Liver (tissue), 3 donors: ENCODE measurements around the gene TLE4.

Experiments used
- CTCF ChIP-seq: fragments of 150-350 bp; IDR thresholded peaks from 2 replicates; pipeline ENCODE4 v1.5.1; 2017; ENCODE audit warnings: improper control_type of control experiment, low read depth, low read length; ENCODE audit not compliant: missing input control
- EGR1 ChIP-seq, 2 donors: IDR thresholded peaks; 2 replicates each; pipeline ENCODE4 v1.6.1; 2016 to 2018; ENCODE audit warnings: antibody characterized with exemption in 2 of 2, low read depth in 2 of 2
- FOXA1 ChIP-seq: IDR thresholded peaks from 2 replicates; pipeline ENCODE4 v1.6.1; 2016; ENCODE audit warnings: antibody characterized with exemption
- GABPA ChIP-seq, 2 donors: IDR thresholded peaks in 1 of 2; conservative IDR thresholded peaks in 1 of 2; 2 replicates each; pipeline ENCODE4 v1.6.1; 2016; ENCODE audit warnings: antibody characterized with exemption in 2 of 2, mild to moderate bottlenecking in 1 of 2, moderate library complexity in 1 of 2
- JUND ChIP-seq, 2 donors: IDR thresholded peaks; 2 replicates each; pipeline ENCODE4 v1.6.1; 2016; ENCODE audit warnings: antibody characterized with exemption in 2 of 2
- MAX ChIP-seq: IDR thresholded peaks from 2 replicates; pipeline ENCODE4 v1.6.1; 2016; ENCODE audit warnings: antibody characterized with exemption
- NR2F2 ChIP-seq: IDR thresholded peaks from 2 replicates; pipeline ENCODE4 v1.6.1; 2016; ENCODE audit warnings: antibody characterized with exemption
- RAD21 ChIP-seq, 2 donors: IDR thresholded peaks; 2 replicates each; pipeline ENCODE4 v1.6.1; 2016; ENCODE audit warnings: antibody characterized with exemption in 2 of 2, mild to moderate bottlenecking in 2 of 2
- RXRA ChIP-seq, 2 donors: IDR thresholded peaks; 2 replicates each; pipeline ENCODE4 v1.6.1; 2017 to 2018; ENCODE audit warnings: antibody characterized with exemption in 2 of 2, mild to moderate bottlenecking in 1 of 2
- SP1 ChIP-seq: IDR thresholded peaks from 2 replicates; pipeline ENCODE4 v1.6.1; 2018; ENCODE audit warnings: antibody characterized with exemption, mild to moderate bottlenecking
- TAF1 ChIP-seq: conservative IDR thresholded peaks from 2 replicates; pipeline ENCODE4 v1.6.1; 2016; ENCODE audit warnings: antibody characterized with exemption, mild to moderate bottlenecking
- YY1 ChIP-seq: IDR thresholded peaks from 2 replicates; pipeline ENCODE4 v1.6.1; 2016; ENCODE audit warnings: antibody characterized with exemption, mild to moderate bottlenecking
- TF ChIP-seq, protein P1 (sequence below): IDR thresholded peaks from 2 replicates; pipeline ENCODE4 v1.6.1; 2016; ENCODE audit warnings: antibody characterized with exemption, mild to moderate bottlenecking
- TF ChIP-seq, protein P2 (sequence below): IDR thresholded peaks from 2 replicates; pipeline ENCODE4 v1.6.1; 2016; ENCODE audit warnings: antibody characterized with exemption
- donor health status: healthy.
- donor health status: healthy.

DNA sequence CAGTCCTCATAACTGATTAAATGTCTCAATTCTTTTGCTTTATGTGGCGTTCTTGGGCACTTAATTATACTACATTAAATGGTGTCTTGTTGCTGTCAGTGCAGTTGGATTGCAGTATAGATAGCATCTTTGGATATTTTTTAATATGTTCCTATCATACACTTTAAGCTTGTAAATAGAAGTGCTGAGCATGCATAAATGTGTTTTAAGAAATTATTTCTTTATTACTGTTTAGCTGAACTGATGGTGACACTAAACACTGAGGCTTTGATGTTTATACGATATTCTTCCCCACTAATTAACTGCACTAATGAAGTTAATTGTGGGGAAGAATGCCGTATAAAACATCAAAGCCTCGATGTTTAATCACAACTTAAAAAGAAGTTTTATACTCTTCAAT, 116.6 kb downstream of the TLE4 start:
- TF ChIP-seq TAF1 (no peak), CTCF (no peak), FOXA1 (no peak), SP1 (no peak), RXRA (IDR thresholded peaks at IDR 0.05) (no peak), GABPA (IDR thresholded peaks at IDR 0.05 in 1 of 2, conservative IDR thresholded peaks at IDR 0.05 in 1 of 2) (no peak), RAD21 (IDR thresholded peaks at IDR 0.05) (no peak), EGR1 (IDR thresholded peaks at IDR 0.05; ENCODE audit: low read depth in 2 of 2) (no peak), MAX (no peak), JUND (IDR thresholded peaks at IDR 0.05) (no peak), YY1 (no peak), NR2F2 (no peak)
- TF ChIP-seq, protein P1, sequence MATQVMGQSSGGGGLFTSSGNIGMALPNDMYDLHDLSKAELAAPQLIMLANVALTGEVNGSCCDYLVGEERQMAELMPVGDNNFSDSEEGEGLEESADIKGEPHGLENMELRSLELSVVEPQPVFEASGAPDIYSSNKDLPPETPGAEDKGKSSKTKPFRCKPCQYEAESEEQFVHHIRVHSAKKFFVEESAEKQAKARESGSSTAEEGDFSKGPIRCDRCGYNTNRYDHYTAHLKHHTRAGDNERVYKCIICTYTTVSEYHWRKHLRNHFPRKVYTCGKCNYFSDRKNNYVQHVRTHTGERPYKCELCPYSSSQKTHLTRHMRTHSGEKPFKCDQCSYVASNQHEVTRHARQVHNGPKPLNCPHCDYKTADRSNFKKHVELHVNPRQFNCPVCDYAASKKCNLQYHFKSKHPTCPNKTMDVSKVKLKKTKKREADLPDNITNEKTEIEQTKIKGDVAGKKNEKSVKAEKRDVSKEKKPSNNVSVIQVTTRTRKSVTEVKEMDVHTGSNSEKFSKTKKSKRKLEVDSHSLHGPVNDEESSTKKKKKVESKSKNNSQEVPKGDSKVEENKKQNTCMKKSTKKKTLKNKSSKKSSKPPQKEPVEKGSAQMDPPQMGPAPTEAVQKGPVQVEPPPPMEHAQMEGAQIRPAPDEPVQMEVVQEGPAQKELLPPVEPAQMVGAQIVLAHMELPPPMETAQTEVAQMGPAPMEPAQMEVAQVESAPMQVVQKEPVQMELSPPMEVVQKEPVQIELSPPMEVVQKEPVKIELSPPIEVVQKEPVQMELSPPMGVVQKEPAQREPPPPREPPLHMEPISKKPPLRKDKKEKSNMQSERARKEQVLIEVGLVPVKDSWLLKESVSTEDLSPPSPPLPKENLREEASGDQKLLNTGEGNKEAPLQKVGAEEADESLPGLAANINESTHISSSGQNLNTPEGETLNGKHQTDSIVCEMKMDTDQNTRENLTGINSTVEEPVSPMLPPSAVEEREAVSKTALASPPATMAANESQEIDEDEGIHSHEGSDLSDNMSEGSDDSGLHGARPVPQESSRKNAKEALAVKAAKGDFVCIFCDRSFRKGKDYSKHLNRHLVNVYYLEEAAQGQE: no peak
- TF ChIP-seq, protein P2, sequence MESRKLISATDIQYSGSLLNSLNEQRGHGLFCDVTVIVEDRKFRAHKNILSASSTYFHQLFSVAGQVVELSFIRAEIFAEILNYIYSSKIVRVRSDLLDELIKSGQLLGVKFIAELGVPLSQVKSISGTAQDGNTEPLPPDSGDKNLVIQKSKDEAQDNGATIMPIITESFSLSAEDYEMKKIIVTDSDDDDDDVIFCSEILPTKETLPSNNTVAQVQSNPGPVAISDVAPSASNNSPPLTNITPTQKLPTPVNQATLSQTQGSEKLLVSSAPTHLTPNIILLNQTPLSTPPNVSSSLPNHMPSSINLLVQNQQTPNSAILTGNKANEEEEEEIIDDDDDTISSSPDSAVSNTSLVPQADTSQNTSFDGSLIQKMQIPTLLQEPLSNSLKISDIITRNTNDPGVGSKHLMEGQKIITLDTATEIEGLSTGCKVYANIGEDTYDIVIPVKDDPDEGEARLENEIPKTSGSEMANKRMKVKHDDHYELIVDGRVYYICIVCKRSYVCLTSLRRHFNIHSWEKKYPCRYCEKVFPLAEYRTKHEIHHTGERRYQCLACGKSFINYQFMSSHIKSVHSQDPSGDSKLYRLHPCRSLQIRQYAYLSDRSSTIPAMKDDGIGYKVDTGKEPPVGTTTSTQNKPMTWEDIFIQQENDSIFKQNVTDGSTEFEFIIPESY: no peak
